ENCODE data around the gene MTCL1.

Gene MTCL1

DNA sequence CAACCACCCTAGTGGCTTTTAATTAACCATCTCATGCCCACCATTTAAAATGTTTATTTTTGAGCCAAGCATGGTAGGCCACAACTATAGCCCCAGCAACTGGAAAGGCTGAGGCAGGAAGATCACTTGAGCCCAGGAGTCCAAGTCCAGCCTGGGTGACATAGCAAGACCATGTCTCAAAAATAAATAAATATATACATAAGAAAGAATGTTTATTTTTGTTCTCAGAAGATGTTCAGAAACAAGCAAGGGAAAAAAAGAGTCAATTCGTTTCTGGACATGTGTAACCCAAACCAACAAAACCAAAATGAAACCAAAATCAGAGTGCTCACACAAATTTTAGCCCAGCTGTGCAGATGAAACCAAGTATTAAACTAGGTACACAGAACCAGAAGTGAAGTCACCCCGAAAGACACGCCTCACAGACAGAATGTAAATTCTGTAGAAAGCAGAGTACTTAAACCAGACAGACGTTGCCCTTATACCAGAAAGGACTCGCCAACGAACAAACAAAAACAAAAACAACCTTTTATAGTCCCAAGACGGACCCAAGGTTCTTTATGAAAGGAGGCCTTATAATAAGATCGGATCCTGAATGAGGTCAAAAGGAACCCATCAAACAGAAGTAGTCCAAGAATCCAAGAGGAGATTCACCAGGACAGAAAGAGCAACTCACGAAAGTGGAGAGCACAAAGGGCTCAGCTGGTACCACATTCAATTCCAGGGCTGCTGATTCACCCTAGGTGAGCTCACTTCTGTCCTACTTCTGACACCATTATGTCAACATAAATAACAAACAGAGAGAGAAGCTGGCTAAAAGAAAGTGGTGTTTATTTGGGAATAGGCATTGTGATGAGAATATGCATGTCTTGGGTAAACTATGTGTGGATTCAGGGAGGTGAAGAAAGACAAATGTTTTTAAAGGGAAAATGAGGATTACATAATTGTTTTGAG lies 31.8 kb upstream of the MTCL1 start:
- Histone ChIP-seq H2AFZ (ENCODE audit: low read length) (no peak overlapping the region), H3F3A (ENCODE audit: low read depth) (no peaks in the 10 kb centered on the region), H3K9me3 (ENCODE audit: insufficient read depth, low read depth, low read length) (no peaks in the 10 kb centered on the region), H3K4me1 (ENCODE audit: insufficient read depth, low read length, poor library complexity, severe bottlenecking) (no peaks in the 10 kb centered on the region), H3K9me2 (replicated peaks; ENCODE audit: low read depth, low read length) (no peaks in the 10 kb centered on the region), H4K20me1 (ENCODE audit: insufficient read depth, low read length, poor library complexity, severe bottlenecking) (no peaks in the 10 kb centered on the region), H3K79me2 (ENCODE audit: insufficient read depth, low read length) (no peaks in the 10 kb centered on the region), H3K27me3 (ENCODE audit: insufficient read depth, low read length, poor library complexity, severe bottlenecking) (no peaks in the 10 kb centered on the region), H3K36me3 (ENCODE audit: insufficient read depth, low read length) (no peaks in the 10 kb centered on the region), H3K4me2 (ENCODE audit: low read depth, low read length, poor library complexity, severe bottlenecking) (no peak overlapping the region), H3K9ac (ENCODE audit: low read depth, low read length, poor library complexity, severe bottlenecking) (no peak overlapping the region), H3K4me3 (ENCODE audit: low read length, poor library complexity, severe bottlenecking) (no peak overlapping the region)
- no peak for TF ChIP-seq EZH2phosphoT487 (IDR thresholded peaks at IDR 0.05; ENCODE audit: borderline replicate concordance)

DNA sequence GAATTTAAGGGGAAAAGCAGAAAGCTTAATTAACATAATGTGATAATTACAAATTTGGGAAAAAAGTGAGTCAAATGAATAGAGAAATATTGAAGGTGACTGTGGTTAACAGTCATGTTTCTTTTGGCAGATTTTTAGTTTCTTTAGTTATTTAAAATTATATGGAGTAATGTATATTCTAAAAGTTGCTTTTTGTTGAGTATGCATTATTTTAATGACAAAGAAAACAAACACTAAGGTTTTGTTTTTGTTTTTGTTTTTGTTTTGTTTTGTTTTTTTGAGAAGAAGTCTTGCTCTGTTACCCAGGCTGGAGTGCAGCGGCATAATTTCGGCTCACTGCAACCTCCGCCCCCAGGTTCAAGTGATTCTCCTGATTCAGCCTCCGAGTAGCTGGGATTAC lies 30.3 kb upstream of the MTCL1 start:
- no peak overlapping the region for H2AFZ ChIP-seq (ENCODE audit: low read length)
- no peaks in the 10 kb centered on the region for H3K9me3 ChIP-seq (ENCODE audit: insufficient read depth, low read depth, low read length)
- no peaks in the 10 kb centered on the region for H3K9me2 ChIP-seq (replicated peaks; ENCODE audit: low read depth, low read length)
- H3F3A ChIP-seq (ENCODE audit: low read depth): no peaks in the 10 kb centered on the region
- H4K20me1 ChIP-seq (ENCODE audit: insufficient read depth, low read length, poor library complexity, severe bottlenecking): no peaks in the 10 kb centered on the region
- no peak overlapping the region for H3K9ac ChIP-seq (ENCODE audit: low read depth, low read length, poor library complexity, severe bottlenecking)
- no peaks in the 10 kb centered on the region for H3K4me1 ChIP-seq (ENCODE audit: insufficient read depth, low read length, poor library complexity, severe bottlenecking)
- H3K79me2 ChIP-seq (ENCODE audit: insufficient read depth, low read length): no peaks in the 10 kb centered on the region
- no peaks in the 10 kb centered on the region for H3K27me3 ChIP-seq (ENCODE audit: insufficient read depth, low read length, poor library complexity, severe bottlenecking)
- TF ChIP-seq EZH2phosphoT487 (IDR thresholded peaks at IDR 0.05; ENCODE audit: borderline replicate concordance): no peak
- TF ChIP-seq, protein P1, sequence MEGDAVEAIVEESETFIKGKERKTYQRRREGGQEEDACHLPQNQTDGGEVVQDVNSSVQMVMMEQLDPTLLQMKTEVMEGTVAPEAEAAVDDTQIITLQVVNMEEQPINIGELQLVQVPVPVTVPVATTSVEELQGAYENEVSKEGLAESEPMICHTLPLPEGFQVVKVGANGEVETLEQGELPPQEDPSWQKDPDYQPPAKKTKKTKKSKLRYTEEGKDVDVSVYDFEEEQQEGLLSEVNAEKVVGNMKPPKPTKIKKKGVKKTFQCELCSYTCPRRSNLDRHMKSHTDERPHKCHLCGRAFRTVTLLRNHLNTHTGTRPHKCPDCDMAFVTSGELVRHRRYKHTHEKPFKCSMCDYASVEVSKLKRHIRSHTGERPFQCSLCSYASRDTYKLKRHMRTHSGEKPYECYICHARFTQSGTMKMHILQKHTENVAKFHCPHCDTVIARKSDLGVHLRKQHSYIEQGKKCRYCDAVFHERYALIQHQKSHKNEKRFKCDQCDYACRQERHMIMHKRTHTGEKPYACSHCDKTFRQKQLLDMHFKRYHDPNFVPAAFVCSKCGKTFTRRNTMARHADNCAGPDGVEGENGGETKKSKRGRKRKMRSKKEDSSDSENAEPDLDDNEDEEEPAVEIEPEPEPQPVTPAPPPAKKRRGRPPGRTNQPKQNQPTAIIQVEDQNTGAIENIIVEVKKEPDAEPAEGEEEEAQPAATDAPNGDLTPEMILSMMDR (conservative IDR thresholded peaks at IDR 0.05; ENCODE audit: low read length): no peak
- no peak overlapping the region for H3K4me2 ChIP-seq (ENCODE audit: low read depth, low read length, poor library complexity, severe bottlenecking)
- no peak overlapping the region for H3K4me3 ChIP-seq (ENCODE audit: low read length, poor library complexity, severe bottlenecking)
- no peaks in the 10 kb centered on the region for H3K36me3 ChIP-seq (ENCODE audit: insufficient read depth, low read length)

DNA sequence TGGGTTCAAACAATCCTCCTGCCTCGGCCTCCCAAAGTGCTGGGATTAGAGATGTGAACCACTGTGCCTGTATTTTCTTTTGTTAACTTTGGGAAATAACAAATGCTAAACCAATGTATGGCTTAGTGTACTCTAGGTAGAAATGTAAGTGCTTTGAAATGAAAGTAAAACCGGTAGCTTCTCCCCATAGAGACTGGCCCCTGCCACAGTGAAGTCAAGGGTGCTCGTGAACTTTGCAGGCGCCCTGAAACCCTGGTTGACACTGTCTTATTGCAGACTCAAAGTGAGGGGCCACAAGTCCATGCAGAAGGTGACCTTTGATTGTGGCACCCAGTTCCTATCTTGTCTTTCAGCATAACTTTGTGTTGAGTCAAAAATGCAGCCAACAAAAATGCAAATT lies 24.2 kb upstream of the MTCL1 start:
- H3K36me3 ChIP-seq (ENCODE audit: insufficient read depth, low read length): no peaks in the 10 kb centered on the region
- H3K27me3 ChIP-seq (ENCODE audit: insufficient read depth, low read length, poor library complexity, severe bottlenecking): no peaks in the 10 kb centered on the region
- H3K9me2 ChIP-seq (replicated peaks; ENCODE audit: low read depth, low read length): no peaks in the 10 kb centered on the region
- H3K4me3 ChIP-seq (ENCODE audit: low read length, poor library complexity, severe bottlenecking): no peak overlapping the region
- H3K9me3 ChIP-seq (ENCODE audit: insufficient read depth, low read depth, low read length): no peaks in the 10 kb centered on the region
- peak overlapping the region; percentile 74 for H2AFZ ChIP-seq (ENCODE audit: low read length)
- H3K4me1 ChIP-seq (ENCODE audit: insufficient read depth, low read length, poor library complexity, severe bottlenecking): no peaks in the 10 kb centered on the region
- no peak for TF ChIP-seq EZH2phosphoT487 (IDR thresholded peaks at IDR 0.05; ENCODE audit: borderline replicate concordance)
- H3F3A ChIP-seq (ENCODE audit: low read depth): no peaks in the 10 kb centered on the region
- peak overlapping the region; percentile 13 for H3K4me2 ChIP-seq (ENCODE audit: low read depth, low read length, poor library complexity, severe bottlenecking)
- H3K9ac ChIP-seq (ENCODE audit: low read depth, low read length, poor library complexity, severe bottlenecking): no peak overlapping the region
- no peaks in the 10 kb centered on the region for H3K79me2 ChIP-seq (ENCODE audit: insufficient read depth, low read length)
- H4K20me1 ChIP-seq (ENCODE audit: insufficient read depth, low read length, poor library complexity, severe bottlenecking): no peaks in the 10 kb centered on the region

DNA sequence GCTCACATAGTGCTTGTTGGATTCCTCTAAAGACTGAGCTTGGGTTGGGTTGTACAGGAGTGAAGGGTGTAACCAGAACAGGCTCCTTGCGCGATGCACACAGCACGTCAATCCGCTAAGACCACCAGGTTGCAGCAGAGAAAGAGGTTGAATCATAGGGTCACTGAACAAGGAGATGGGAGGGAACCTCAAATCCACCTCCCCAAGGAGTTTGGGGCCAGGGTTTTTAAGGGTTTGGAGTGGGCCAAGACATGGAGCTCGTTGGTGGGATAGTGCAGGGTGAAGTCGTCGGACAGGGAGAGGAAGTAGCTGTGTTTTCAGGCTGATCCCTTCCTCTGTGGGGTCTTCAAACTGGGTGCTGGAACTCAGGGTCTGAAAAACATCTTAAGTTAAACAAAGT lies 20.8 kb upstream of the MTCL1 start:
- Histone ChIP-seq H3K9ac (ENCODE audit: low read depth, low read length, poor library complexity, severe bottlenecking) (no peak overlapping the region), H3K9me3 (ENCODE audit: insufficient read depth, low read depth, low read length) (no peaks in the 10 kb centered on the region), H2AFZ (ENCODE audit: low read length) (no peak overlapping the region), H3F3A (ENCODE audit: low read depth) (no peaks in the 10 kb centered on the region), H4K20me1 (ENCODE audit: insufficient read depth, low read length, poor library complexity, severe bottlenecking) (no peaks in the 10 kb centered on the region), H3K4me1 (ENCODE audit: insufficient read depth, low read length, poor library complexity, severe bottlenecking) (no peaks in the 10 kb centered on the region), H3K36me3 (ENCODE audit: insufficient read depth, low read length) (no peaks in the 10 kb centered on the region), H3K27me3 (ENCODE audit: insufficient read depth, low read length, poor library complexity, severe bottlenecking) (no peaks in the 10 kb centered on the region), H3K4me2 (ENCODE audit: low read depth, low read length, poor library complexity, severe bottlenecking) (no peak overlapping the region), H3K79me2 (ENCODE audit: insufficient read depth, low read length) (no peaks in the 10 kb centered on the region), H3K4me3 (ENCODE audit: low read length, poor library complexity, severe bottlenecking) (no peak overlapping the region), H3K9me2 (replicated peaks; ENCODE audit: low read depth, low read length) (no peaks in the 10 kb centered on the region)
- TF ChIP-seq, protein P1 (conservative IDR thresholded peaks at IDR 0.05; ENCODE audit: low read length): no peak
- TF ChIP-seq EZH2phosphoT487 (IDR thresholded peaks at IDR 0.05; ENCODE audit: borderline replicate concordance): no peak

Data from Loucy (cell line).